ENCODE measurements around the gene AP2A1.

- TF ChIP-seq POLR2AphosphoS5 (IDR thresholded peaks at IDR 0.05; ENCODE audit: low read length) (no peak), BHLHE40 (IDR thresholded peaks at IDR 0.05; ENCODE audit: borderline replicate concordance in 1 of 2, low read depth in 2 of 2, low read length in 1 of 2) (no peak), BACH1 (IDR thresholded peaks at IDR 0.05; ENCODE audit: borderline replicate concordance) (no peak), ZZZ3 (IDR thresholded peaks at IDR 0.05; ENCODE audit: control insufficient read depth, insufficient read length, low read depth) (no peak), KAT2A (conservative IDR thresholded peaks at IDR 0.05; ENCODE audit: control insufficient read depth, low read depth, low read length) (no peak), MXI1 (IDR thresholded peaks at IDR 0.05; ENCODE audit: low read depth, low read length) (no peak), KDM1A (IDR thresholded peaks at IDR 0.05; ENCODE audit: borderline replicate concordance) (no peak), POLR2A (IDR thresholded peaks at IDR 0.05; ENCODE audit: low read depth, low read length) (no peak)
- TF ChIP-seq, protein P1, sequence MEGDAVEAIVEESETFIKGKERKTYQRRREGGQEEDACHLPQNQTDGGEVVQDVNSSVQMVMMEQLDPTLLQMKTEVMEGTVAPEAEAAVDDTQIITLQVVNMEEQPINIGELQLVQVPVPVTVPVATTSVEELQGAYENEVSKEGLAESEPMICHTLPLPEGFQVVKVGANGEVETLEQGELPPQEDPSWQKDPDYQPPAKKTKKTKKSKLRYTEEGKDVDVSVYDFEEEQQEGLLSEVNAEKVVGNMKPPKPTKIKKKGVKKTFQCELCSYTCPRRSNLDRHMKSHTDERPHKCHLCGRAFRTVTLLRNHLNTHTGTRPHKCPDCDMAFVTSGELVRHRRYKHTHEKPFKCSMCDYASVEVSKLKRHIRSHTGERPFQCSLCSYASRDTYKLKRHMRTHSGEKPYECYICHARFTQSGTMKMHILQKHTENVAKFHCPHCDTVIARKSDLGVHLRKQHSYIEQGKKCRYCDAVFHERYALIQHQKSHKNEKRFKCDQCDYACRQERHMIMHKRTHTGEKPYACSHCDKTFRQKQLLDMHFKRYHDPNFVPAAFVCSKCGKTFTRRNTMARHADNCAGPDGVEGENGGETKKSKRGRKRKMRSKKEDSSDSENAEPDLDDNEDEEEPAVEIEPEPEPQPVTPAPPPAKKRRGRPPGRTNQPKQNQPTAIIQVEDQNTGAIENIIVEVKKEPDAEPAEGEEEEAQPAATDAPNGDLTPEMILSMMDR (IDR thresholded peaks at IDR 0.05 in 2 of 3, conservative IDR thresholded peaks at IDR 0.05 in 1 of 3; ENCODE audit: control insufficient read depth in 2 of 3, extremely low read depth in 1 of 3, insufficient read depth in 1 of 3, low read depth in 3 of 3, low read length in 3 of 3) = no peak
- TF ChIP-seq, protein P2, sequence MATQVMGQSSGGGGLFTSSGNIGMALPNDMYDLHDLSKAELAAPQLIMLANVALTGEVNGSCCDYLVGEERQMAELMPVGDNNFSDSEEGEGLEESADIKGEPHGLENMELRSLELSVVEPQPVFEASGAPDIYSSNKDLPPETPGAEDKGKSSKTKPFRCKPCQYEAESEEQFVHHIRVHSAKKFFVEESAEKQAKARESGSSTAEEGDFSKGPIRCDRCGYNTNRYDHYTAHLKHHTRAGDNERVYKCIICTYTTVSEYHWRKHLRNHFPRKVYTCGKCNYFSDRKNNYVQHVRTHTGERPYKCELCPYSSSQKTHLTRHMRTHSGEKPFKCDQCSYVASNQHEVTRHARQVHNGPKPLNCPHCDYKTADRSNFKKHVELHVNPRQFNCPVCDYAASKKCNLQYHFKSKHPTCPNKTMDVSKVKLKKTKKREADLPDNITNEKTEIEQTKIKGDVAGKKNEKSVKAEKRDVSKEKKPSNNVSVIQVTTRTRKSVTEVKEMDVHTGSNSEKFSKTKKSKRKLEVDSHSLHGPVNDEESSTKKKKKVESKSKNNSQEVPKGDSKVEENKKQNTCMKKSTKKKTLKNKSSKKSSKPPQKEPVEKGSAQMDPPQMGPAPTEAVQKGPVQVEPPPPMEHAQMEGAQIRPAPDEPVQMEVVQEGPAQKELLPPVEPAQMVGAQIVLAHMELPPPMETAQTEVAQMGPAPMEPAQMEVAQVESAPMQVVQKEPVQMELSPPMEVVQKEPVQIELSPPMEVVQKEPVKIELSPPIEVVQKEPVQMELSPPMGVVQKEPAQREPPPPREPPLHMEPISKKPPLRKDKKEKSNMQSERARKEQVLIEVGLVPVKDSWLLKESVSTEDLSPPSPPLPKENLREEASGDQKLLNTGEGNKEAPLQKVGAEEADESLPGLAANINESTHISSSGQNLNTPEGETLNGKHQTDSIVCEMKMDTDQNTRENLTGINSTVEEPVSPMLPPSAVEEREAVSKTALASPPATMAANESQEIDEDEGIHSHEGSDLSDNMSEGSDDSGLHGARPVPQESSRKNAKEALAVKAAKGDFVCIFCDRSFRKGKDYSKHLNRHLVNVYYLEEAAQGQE (IDR thresholded peaks at IDR 0.05; ENCODE audit: low read depth, low read length) = no peak
- TF ChIP-seq, protein P3, sequence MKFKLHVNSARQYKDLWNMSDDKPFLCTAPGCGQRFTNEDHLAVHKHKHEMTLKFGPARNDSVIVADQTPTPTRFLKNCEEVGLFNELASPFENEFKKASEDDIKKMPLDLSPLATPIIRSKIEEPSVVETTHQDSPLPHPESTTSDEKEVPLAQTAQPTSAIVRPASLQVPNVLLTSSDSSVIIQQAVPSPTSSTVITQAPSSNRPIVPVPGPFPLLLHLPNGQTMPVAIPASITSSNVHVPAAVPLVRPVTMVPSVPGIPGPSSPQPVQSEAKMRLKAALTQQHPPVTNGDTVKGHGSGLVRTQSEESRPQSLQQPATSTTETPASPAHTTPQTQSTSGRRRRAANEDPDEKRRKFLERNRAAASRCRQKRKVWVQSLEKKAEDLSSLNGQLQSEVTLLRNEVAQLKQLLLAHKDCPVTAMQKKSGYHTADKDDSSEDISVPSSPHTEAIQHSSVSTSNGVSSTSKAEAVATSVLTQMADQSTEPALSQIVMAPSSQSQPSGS (IDR thresholded peaks at IDR 0.05; ENCODE audit: low read length) = no peak
- TF ChIP-seq, protein P4, sequence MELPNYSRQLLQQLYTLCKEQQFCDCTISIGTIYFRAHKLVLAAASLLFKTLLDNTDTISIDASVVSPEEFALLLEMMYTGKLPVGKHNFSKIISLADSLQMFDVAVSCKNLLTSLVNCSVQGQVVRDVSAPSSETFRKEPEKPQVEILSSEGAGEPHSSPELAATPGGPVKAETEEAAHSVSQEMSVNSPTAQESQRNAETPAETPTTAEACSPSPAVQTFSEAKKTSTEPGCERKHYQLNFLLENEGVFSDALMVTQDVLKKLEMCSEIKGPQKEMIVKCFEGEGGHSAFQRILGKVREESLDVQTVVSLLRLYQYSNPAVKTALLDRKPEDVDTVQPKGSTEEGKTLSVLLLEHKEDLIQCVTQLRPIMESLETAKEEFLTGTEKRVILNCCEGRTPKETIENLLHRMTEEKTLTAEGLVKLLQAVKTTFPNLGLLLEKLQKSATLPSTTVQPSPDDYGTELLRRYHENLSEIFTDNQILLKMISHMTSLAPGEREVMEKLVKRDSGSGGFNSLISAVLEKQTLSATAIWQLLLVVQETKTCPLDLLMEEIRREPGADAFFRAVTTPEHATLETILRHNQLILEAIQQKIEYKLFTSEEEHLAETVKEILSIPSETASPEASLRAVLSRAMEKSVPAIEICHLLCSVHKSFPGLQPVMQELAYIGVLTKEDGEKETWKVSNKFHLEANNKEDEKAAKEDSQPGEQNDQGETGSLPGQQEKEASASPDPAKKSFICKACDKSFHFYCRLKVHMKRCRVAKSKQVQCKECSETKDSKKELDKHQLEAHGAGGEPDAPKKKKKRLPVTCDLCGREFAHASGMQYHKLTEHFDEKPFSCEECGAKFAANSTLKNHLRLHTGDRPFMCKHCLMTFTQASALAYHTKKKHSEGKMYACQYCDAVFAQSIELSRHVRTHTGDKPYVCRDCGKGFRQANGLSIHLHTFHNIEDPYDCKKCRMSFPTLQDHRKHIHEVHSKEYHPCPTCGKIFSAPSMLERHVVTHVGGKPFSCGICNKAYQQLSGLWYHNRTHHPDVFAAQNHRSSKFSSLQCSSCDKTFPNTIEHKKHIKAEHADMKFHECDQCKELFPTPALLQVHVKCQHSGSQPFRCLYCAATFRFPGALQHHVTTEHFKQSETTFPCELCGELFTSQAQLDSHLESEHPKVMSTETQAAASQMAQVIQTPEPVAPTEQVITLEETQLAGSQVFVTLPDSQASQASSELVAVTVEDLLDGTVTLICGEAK (IDR thresholded peaks at IDR 0.05; ENCODE audit: borderline replicate concordance) = no peak
- TF ChIP-seq, protein P5, sequence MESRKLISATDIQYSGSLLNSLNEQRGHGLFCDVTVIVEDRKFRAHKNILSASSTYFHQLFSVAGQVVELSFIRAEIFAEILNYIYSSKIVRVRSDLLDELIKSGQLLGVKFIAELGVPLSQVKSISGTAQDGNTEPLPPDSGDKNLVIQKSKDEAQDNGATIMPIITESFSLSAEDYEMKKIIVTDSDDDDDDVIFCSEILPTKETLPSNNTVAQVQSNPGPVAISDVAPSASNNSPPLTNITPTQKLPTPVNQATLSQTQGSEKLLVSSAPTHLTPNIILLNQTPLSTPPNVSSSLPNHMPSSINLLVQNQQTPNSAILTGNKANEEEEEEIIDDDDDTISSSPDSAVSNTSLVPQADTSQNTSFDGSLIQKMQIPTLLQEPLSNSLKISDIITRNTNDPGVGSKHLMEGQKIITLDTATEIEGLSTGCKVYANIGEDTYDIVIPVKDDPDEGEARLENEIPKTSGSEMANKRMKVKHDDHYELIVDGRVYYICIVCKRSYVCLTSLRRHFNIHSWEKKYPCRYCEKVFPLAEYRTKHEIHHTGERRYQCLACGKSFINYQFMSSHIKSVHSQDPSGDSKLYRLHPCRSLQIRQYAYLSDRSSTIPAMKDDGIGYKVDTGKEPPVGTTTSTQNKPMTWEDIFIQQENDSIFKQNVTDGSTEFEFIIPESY (IDR thresholded peaks at IDR 0.05) = no peak
These were observed 53.3 kb downstream of the AP2A1 start for GRCh38 chr19:49820125-49820524.

Measured in GM12878 (cell line).